ENCODE measurements around the gene ADCK1. TPM values are rescaled to one million over a fixed set of nuclear protein-coding genes. Genes with fewer than 3 reads are reported as not detected.

ADCK1 gene
- total and polyA plus RNA-seq, 5 donors from 2014 or later = 2.0 to 10.5 (median 3.8) TPM

DNA sequence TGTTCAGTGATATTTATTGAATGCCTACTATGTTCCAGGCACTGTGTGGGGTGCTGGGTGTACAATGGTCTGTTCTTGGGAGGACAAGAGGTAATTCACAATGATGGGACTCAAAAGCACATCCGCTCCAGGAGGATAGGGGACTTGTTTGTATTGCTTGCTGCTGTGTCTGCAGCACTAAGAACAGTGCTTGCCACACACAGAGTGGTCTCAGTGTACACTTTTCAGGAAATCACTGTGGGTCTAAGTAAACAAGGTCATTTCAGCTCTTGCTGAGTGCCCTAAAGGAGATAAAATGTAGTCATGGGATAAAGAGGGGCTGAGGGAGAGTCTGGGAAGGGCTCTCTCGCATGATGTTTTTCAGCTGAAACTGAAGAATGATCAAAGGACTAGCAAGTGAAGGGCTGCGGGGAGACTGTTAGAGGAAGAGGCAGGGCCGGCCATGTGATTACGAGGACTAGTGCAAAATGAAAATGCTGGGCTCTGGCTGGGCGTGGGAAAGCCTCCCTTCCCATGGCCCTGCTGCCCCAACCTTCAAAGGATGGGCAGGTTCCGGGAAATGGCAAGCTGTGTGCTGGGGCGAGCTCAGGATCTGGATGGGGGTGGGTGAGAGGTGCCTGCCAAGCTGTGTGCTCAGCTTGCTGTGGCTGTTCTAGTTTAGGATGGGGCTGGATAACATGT lies 39.1 kb downstream of the ADCK1 start:
- Histone ChIP-seq H3K27ac (ENCODE audit: insufficient read depth, low read length, poor library complexity, severe bottlenecking) (no peak overlapping the region), H3K9me3 (ENCODE audit: control insufficient read depth in 2 of 2, low read length in 2 of 2) (no peaks in the 10 kb centered on the region), H3K4me3 (ENCODE audit: low read depth, low read length) (no peak overlapping the region), H3K4me1 (ENCODE audit: control insufficient read depth, insufficient read depth, low read length, poor library complexity, severe bottlenecking) (no peaks in the 10 kb centered on the region), H3K36me3 (ENCODE audit: control insufficient read depth, insufficient read depth, low read length) (no peaks in the 10 kb centered on the region), H3K27me3 (ENCODE audit: control insufficient read depth, insufficient read depth, low read length) (no peaks in the 10 kb centered on the region)
- ATAC-seq (ENCODE audit: low read depth in 2 of 2) = no peak
- Mint-ChIP-seq H3K27me3 (no peaks in the 10 kb centered on the region), H3K9me3 (no peaks in the 10 kb centered on the region), H3K4me1 (peaks cover 0 to 6% (median 1%) of the 10 kb centered on the region in 4 donors), H3K36me3 (peaks cover 13% of the 10 kb centered on the region), H3K27ac (no peak overlapping the region), H3K4me3 (no peak overlapping the region)
- DNase-seq = peak in 1 of 3 donors; percentile 29

DNA sequence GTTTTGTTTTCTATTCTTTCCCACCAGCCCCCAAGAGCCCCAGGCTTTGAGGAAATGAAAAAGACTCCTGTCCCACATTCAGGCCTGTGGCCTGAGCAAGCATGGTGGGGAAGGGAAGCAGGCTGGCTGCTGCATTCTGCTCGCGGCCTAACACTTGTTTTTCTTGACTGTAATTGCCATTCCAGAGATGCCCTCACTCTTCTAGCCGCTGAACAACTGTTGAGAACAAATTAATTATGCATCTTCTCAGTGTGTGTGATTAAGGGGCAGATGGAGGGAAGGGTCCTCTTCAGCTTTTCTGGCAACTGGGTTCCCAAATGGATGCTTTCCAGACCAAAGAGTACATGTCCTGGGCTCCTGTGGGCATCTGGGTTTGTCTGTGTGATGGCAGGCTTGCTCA lies 43.3 kb downstream of the ADCK1 start:
- H3K4me1 Mint-ChIP-seq = peaks cover 0 to 6% (median 1%) of the 10 kb centered on the region in 4 donors
- no peaks in the 10 kb centered on the region for H3K27me3 ChIP-seq (ENCODE audit: control insufficient read depth, insufficient read depth, low read length)
- no peak overlapping the region for H3K27ac ChIP-seq (ENCODE audit: insufficient read depth, low read length, poor library complexity, severe bottlenecking)
- no peak overlapping the region for H3K4me3 ChIP-seq (ENCODE audit: low read depth, low read length)
- no peak for ATAC-seq (ENCODE audit: low read depth in 2 of 2)
- no peak overlapping the region for H3K4me3 Mint-ChIP-seq
- no peak overlapping the region for H3K27ac Mint-ChIP-seq
- peaks cover 0 to 1% (median 0%) of the 10 kb centered on the region in 7 donors for H3K9me3 Mint-ChIP-seq
- no peak for DNase-seq
- no peaks in the 10 kb centered on the region for H3K9me3 ChIP-seq (ENCODE audit: control insufficient read depth in 2 of 2, low read length in 2 of 2)
- H3K36me3 ChIP-seq (ENCODE audit: control insufficient read depth, insufficient read depth, low read length) = no peaks in the 10 kb centered on the region
- peaks cover 10% of the 10 kb centered on the region for H3K36me3 Mint-ChIP-seq
- H3K4me1 ChIP-seq (ENCODE audit: control insufficient read depth, insufficient read depth, low read length, poor library complexity, severe bottlenecking) = no peaks in the 10 kb centered on the region
- no peaks in the 10 kb centered on the region for H3K27me3 Mint-ChIP-seq

DNA sequence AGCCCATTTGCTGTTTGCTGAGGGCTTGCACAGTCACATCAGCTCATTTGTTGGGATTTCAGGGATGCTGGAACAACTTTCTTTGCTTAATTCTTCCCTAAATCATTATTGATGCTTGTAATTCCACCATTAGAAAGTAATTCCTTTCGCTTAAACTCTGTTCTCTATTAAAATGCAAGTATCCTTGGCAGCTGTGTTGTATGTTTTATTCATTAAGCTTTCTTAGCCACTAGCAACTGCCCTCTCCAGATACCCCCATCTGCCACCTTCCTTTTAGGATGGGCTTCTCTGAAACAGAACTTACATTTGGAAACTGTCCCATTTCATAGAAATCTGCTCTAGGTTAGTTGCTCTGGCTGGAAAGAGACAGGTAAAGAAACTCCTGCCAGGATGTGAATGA lies 43.7 kb downstream of the ADCK1 start:
- ATAC-seq (ENCODE audit: low read depth in 2 of 2) (no peak), DNase-seq (no peak)
- H3K27ac ChIP-seq (ENCODE audit: insufficient read depth, low read length, poor library complexity, severe bottlenecking) = no peak overlapping the region
- no peaks in the 10 kb centered on the region for H3K27me3 ChIP-seq (ENCODE audit: control insufficient read depth, insufficient read depth, low read length)
- Mint-ChIP-seq H3K27me3 (no peaks in the 10 kb centered on the region), H3K4me1 (peaks cover 0 to 6% (median 1%) of the 10 kb centered on the region in 4 donors), H3K9me3 (peaks cover 0 to 1% (median 0%) of the 10 kb centered on the region in 7 donors), H3K36me3 (peaks cover 10% of the 10 kb centered on the region), H3K27ac (peak overlapping the region in 1 of 3 donors; percentile 17), H3K4me3 (no peak overlapping the region)
- H3K4me1 ChIP-seq (ENCODE audit: control insufficient read depth, insufficient read depth, low read length, poor library complexity, severe bottlenecking) = no peaks in the 10 kb centered on the region
- H3K9me3 ChIP-seq (ENCODE audit: control insufficient read depth in 2 of 2, low read length in 2 of 2) = no peaks in the 10 kb centered on the region
- no peaks in the 10 kb centered on the region for H3K36me3 ChIP-seq (ENCODE audit: control insufficient read depth, insufficient read depth, low read length)
- no peak overlapping the region for H3K4me3 ChIP-seq (ENCODE audit: low read depth, low read length)

DNA sequence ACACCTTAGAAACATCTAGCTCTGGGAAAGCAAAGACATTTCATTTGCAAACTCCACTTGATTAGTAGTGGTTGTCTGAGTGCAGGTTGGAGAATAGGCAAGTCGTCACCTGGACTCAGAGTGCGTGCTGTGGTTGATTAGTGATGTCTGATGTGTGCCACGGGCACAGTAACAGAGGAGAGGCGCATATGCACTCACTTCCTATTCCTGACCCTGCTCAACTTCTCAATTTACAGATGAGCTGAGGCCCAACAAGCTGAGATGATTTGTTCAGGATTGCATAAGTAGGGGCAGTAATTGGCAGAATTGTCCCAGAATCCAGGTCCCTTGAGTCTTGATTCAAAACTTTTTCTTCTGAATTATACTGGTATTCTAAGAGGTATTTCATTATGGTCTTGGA lies 44.9 kb downstream of the ADCK1 start:
- Mint-ChIP-seq H3K4me3 (no peak overlapping the region), H3K9me3 (peaks cover 0 to 1% (median 0%) of the 10 kb centered on the region in 7 donors), H3K36me3 (peaks cover 10% of the 10 kb centered on the region), H3K4me1 (peaks cover 0 to 2% (median 0%) of the 10 kb centered on the region in 4 donors), H3K27me3 (no peaks in the 10 kb centered on the region), H3K27ac (no peak overlapping the region)
- no peaks in the 10 kb centered on the region for H3K27me3 ChIP-seq (ENCODE audit: control insufficient read depth, insufficient read depth, low read length)
- H3K27ac ChIP-seq (ENCODE audit: insufficient read depth, low read length, poor library complexity, severe bottlenecking) = no peak overlapping the region
- H3K36me3 ChIP-seq (ENCODE audit: control insufficient read depth, insufficient read depth, low read length) = no peaks in the 10 kb centered on the region
- no peak overlapping the region for H3K4me3 ChIP-seq (ENCODE audit: low read depth, low read length)
- H3K4me1 ChIP-seq (ENCODE audit: control insufficient read depth, insufficient read depth, low read length, poor library complexity, severe bottlenecking) = no peaks in the 10 kb centered on the region
- no peaks in the 10 kb centered on the region for H3K9me3 ChIP-seq (ENCODE audit: control insufficient read depth in 2 of 2, low read length in 2 of 2)
- ATAC-seq (ENCODE audit: low read depth in 2 of 2) (no peak), DNase-seq (no peak)

DNA sequence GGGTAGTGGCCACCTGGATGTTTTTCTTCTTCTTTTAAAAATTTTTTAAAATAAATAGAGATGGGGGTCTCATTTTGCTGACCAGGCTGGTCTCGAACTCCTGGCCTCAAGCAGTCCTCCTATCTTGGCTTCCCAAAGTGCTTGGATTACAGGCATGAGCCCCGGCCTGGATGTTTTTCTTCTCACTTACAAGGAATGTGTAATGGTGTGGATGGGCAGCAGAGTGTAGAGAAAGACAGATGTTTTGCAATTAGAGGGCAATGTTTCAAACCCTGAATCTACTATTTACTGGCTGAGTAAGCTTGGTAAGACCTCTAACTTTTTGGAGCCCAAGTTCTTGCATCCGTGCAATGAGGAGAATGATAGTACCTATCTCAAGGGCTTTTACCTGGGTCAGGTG lies 48.1 kb downstream of the ADCK1 start:
- H3K4me1 Mint-ChIP-seq = peaks cover 0 to 6% (median 2%) of the 10 kb centered on the region in 4 donors
- peaks cover 0 to 4% (median 0%) of the 10 kb centered on the region in 7 donors for H3K9me3 Mint-ChIP-seq
- ATAC-seq (ENCODE audit: low read depth in 2 of 2) = no peak
- no peak overlapping the region for H3K4me3 ChIP-seq (ENCODE audit: low read depth, low read length)
- no peaks in the 10 kb centered on the region for H3K27me3 ChIP-seq (ENCODE audit: control insufficient read depth, insufficient read depth, low read length)
- H3K27ac Mint-ChIP-seq = no peak overlapping the region
- DNase-seq = no peak
- H3K27me3 Mint-ChIP-seq = no peaks in the 10 kb centered on the region
- H3K27ac ChIP-seq (ENCODE audit: insufficient read depth, low read length, poor library complexity, severe bottlenecking) = no peak overlapping the region
- peaks cover 16% of the 10 kb centered on the region for H3K36me3 Mint-ChIP-seq
- H3K4me1 ChIP-seq (ENCODE audit: control insufficient read depth, insufficient read depth, low read length, poor library complexity, severe bottlenecking) = no peaks in the 10 kb centered on the region
- H3K9me3 ChIP-seq (ENCODE audit: control insufficient read depth in 2 of 2, low read length in 2 of 2) = peaks cover 0 to 2% of the 10 kb centered on the region in 2 experiments
- no peaks in the 10 kb centered on the region for H3K36me3 ChIP-seq (ENCODE audit: control insufficient read depth, insufficient read depth, low read length)
- no peak overlapping the region for H3K4me3 Mint-ChIP-seq

DNA sequence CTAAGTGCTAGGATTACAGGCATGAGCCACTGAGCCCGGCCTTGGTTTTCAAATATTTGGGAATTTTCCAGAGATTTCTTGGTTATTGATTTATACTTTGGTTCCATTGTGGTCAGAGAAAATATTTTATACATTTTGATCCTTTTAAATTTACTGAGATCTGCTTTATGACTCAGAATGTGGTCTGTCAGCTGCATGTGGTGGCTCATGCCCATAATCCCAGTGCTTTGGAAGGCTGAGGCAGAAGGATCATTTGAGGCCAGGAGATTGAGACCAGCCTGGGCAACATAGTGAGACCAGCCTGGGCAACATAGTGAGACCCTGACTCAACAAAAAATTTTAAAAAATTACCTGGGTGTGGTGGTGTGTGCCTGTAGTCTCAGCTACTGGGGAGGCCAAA lies 49.8 kb downstream of the ADCK1 start:
- Mint-ChIP-seq H3K36me3 (peaks cover 18% of the 10 kb centered on the region), H3K27ac (no peak overlapping the region), H3K4me1 (peaks cover 0 to 6% (median 2%) of the 10 kb centered on the region in 4 donors), H3K4me3 (no peak overlapping the region), H3K27me3 (no peaks in the 10 kb centered on the region), H3K9me3 (peaks cover 0 to 10% (median 0%) of the 10 kb centered on the region in 7 donors)
- no peaks in the 10 kb centered on the region for H3K36me3 ChIP-seq (ENCODE audit: control insufficient read depth, insufficient read depth, low read length)
- peaks cover 0 to 5% of the 10 kb centered on the region in 2 experiments for H3K9me3 ChIP-seq (ENCODE audit: control insufficient read depth in 2 of 2, low read length in 2 of 2)
- ATAC-seq (ENCODE audit: low read depth in 2 of 2) = no peak
- H3K4me1 ChIP-seq (ENCODE audit: control insufficient read depth, insufficient read depth, low read length, poor library complexity, severe bottlenecking) = no peaks in the 10 kb centered on the region
- H3K4me3 ChIP-seq (ENCODE audit: low read depth, low read length) = no peak overlapping the region
- no peaks in the 10 kb centered on the region for H3K27me3 ChIP-seq (ENCODE audit: control insufficient read depth, insufficient read depth, low read length)
- H3K27ac ChIP-seq (ENCODE audit: insufficient read depth, low read length, poor library complexity, severe bottlenecking) = no peak overlapping the region
- DNase-seq = no peak

DNA sequence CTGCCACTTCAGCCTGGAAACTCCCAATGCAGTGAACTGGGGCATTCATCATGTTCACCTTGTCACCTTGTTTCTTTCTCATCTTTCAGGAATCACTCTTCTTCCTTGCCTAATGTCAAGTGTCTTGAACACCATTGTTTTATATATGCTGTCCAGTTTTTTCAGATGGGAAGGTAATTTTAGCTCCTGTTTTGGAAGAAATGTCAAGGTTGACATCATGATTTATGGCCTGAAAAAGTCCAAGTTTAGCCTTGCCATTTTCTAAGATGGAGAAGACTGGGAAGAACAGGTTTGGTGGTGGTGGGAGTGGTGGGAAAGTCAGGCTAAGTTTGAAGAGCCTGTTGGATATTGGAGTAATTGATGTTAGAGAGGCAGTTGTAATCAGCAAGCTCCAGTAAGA lies 54.0 kb downstream of the ADCK1 start:
- Histone ChIP-seq H3K27ac (ENCODE audit: insufficient read depth, low read length, poor library complexity, severe bottlenecking) (no peak overlapping the region), H3K9me3 (ENCODE audit: control insufficient read depth in 2 of 2, low read length in 2 of 2) (peaks cover 0 to 5% of the 10 kb centered on the region in 2 experiments), H3K36me3 (ENCODE audit: control insufficient read depth, insufficient read depth, low read length) (no peaks in the 10 kb centered on the region), H3K27me3 (ENCODE audit: control insufficient read depth, insufficient read depth, low read length) (no peaks in the 10 kb centered on the region), H3K4me3 (ENCODE audit: low read depth, low read length) (no peak overlapping the region), H3K4me1 (ENCODE audit: control insufficient read depth, insufficient read depth, low read length, poor library complexity, severe bottlenecking) (no peaks in the 10 kb centered on the region)
- H3K36me3 Mint-ChIP-seq = peaks cover 21% of the 10 kb centered on the region
- no peaks in the 10 kb centered on the region for H3K27me3 Mint-ChIP-seq
- H3K27ac Mint-ChIP-seq = no peak overlapping the region
- DNase-seq = no peak
- no peak overlapping the region for H3K4me3 Mint-ChIP-seq
- peaks cover 0 to 8% (median 4%) of the 10 kb centered on the region in 4 donors for H3K4me1 Mint-ChIP-seq
- ATAC-seq (ENCODE audit: low read depth in 2 of 2) = no peak
- peaks cover 0 to 10% (median 0%) of the 10 kb centered on the region in 7 donors for H3K9me3 Mint-ChIP-seq

DNA sequence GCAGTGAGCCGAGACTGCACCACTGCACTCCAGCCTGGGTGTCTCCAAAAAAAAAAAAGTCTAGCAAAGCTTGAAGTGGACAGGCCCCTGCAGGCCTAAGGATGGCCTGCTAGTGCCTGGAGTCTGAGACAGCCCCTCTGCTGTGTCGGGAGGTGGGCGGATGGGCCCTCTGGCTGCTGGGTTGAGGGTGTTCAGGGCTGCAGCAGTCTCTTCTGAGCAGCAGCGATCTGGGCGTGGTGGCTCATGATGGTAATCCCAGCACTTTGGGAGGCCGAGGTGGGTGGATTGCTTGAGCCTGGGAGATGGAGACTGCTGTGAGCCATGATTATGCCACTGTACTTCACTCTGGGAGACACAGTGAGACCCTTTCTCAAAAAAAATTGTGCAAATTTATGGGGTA lies 57.0 kb downstream of the ADCK1 start:
- Histone ChIP-seq H3K36me3 (ENCODE audit: control insufficient read depth, insufficient read depth, low read length) (no peaks in the 10 kb centered on the region), H3K27ac (ENCODE audit: insufficient read depth, low read length, poor library complexity, severe bottlenecking) (no peak overlapping the region), H3K27me3 (ENCODE audit: control insufficient read depth, insufficient read depth, low read length) (no peaks in the 10 kb centered on the region), H3K4me3 (ENCODE audit: low read depth, low read length) (no peak overlapping the region), H3K4me1 (ENCODE audit: control insufficient read depth, insufficient read depth, low read length, poor library complexity, severe bottlenecking) (no peaks in the 10 kb centered on the region), H3K9me3 (ENCODE audit: control insufficient read depth in 2 of 2, low read length in 2 of 2) (peaks cover 0 to 5% of the 10 kb centered on the region in 2 experiments)
- H3K9me3 Mint-ChIP-seq = peaks cover 0 to 10% (median 0%) of the 10 kb centered on the region in 7 donors
- no peak overlapping the region for H3K4me3 Mint-ChIP-seq
- no peaks in the 10 kb centered on the region for H3K27me3 Mint-ChIP-seq
- peaks cover 24% of the 10 kb centered on the region for H3K36me3 Mint-ChIP-seq
- ATAC-seq (ENCODE audit: low read depth in 2 of 2) (no peak), DNase-seq (no peak)
- peaks cover 0 to 3% (median under 1%) of the 10 kb centered on the region in 4 donors for H3K4me1 Mint-ChIP-seq
- no peak overlapping the region for H3K27ac Mint-ChIP-seq

Measured in CD4-positive, CD25-positive, alpha-beta regulatory T cell (primary cell).